T-helper 2 cell (primary cell): ENCODE measurements around the gene TTC39B.

Experiments
- DNase-seq, 5 experiments: peaks; one replicate each; pipeline versions ENCODE4 v3.0.0 to v3.0.0-alpha.2; 2012 to 2022

The TTC39B gene

GRCh38 chr9:15300218-15300617 lies 6.8 kb downstream of the TTC39B start:
- DNase-seq: no peak

- peak; percentile 20 to 96 (median 41) for DNase-seq
These were observed 7.6 kb downstream of the TTC39B start for GRCh38 chr9:15299374-15299939.

GRCh38 chr9:15298362-15298761 lies 8.7 kb downstream of the TTC39B start:
- DNase-seq: no peak

- DNase-seq: peak in 2 of 5 experiments; percentile 51 to 74
These were observed 11.1 kb downstream of the TTC39B start for GRCh38 chr9:15295761-15296405.

GRCh38 chr9:15294604-15295003 lies 12.4 kb downstream of the TTC39B start:
- DNase-seq: no peak

GRCh38 chr9:15293804-15294316 lies 13.2 kb downstream of the TTC39B start:
- peak in 2 of 5 experiments; percentile 29 to 51 for DNase-seq

- DNase-seq: no peak
These were observed 13.9 kb downstream of the TTC39B start for GRCh38 chr9:15293084-15293483.

- no peak for DNase-seq
These were observed 17.4 kb downstream of the TTC39B start for GRCh38 chr9:15289603-15290002.

GRCh38 chr9:15287309-15287708 lies 19.7 kb downstream of the TTC39B start:
- DNase-seq: no peak

GRCh38 chr9:15286161-15286821 lies 20.7 kb downstream of the TTC39B start:
- DNase-seq: no peak

- DNase-seq: no peak
These were observed 24.3 kb downstream of the TTC39B start for GRCh38 chr9:15282567-15283285.

- DNase-seq: no peak
These were observed 26.4 kb downstream of the TTC39B start for GRCh38 chr9:15280647-15281046.

- DNase-seq: no peak
These were observed 28.2 kb downstream of the TTC39B start for GRCh38 chr9:15278839-15279238.

GRCh38 chr9:15278091-15278687 lies 28.8 kb downstream of the TTC39B start:
- no peak for DNase-seq

- DNase-seq: peak in 1 of 5 experiments; percentile 34
These were observed 29.5 kb downstream of the TTC39B start for GRCh38 chr9:15277400-15278090.

GRCh38 chr9:15276328-15276938 lies 30.6 kb downstream of the TTC39B start:
- DNase-seq: no peak

- no peak for DNase-seq
These were observed 32.6 kb downstream of the TTC39B start for GRCh38 chr9:15274425-15274824.

- no peak for DNase-seq
These were observed 34.6 kb downstream of the TTC39B start for GRCh38 chr9:15272377-15272928.

- peak in 2 of 5 experiments; percentile 16 to 21 for DNase-seq
These were observed 35.6 kb downstream of the TTC39B start for GRCh38 chr9:15271403-15271802.

- no peak for DNase-seq
These were observed 38.2 kb downstream of the TTC39B start for GRCh38 chr9:15268782-15269181.

- no peak for DNase-seq
These were observed 38.7 kb downstream of the TTC39B start for GRCh38 chr9:15268317-15268716.
